Kidney tubule cell (primary cell): ENCODE data around the gene TMEM254.
"Not testable (repeated sequence)": the region's sequence is repeated elsewhere in the genome, so short reads cannot be mapped to it uniquely, and the experiment has no call there.

ENCODE experiments used
- DNase-seq: peaks from one replicate; pipeline ENCODE4 v3.0.0-alpha.2; 2018; ENCODE audit warnings: low spot score

TMEM254 gene

DNA sequence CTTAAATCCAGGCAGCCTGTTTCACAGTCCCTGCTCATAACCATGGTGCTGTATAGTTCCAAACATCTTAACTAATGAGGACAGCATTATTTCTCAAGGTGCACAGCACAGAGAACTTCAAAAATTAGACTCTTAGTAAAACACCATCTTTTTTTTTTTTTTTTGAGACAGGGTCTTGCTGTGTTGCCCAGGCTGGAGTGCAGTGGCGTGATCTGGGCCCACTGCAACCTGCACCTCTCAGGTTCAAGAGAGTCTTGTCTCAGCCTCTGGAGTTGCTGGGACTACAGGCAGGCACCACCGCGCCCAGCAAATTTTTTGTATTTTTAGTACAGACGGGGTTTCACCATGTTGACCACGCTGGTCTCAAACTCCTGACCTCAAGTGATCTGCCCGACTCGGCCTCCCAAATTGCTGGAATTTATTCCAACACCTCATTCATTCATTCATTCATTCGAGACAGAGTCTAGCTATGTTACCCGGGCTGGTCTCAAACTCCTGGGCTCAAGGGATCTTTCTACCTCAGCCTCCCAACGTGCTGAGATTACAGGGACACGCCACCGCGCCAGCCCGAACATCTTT lies 507 bp upstream of the TMEM254 start:
- DNase-seq = no peak

DNA sequence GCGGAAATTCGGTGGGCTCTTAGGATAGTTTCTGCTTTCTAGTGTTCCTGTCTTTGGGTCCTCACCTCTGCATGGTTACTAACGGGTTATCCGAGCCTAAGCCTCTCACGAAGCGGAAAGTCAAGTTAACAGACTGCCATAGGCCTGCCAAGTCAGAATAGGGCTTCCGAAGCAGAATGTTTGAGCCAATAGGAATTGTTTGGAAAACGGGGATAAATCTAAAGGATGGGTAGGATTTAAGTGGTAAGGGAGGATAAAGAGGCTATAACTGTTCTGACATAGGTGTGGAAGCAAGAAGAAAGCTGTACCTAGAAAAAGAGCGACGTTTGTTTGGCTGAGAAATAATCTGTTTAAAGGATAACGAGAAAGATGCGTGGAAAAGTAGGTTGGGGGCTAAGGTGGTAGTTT lies 851 bp downstream of the TMEM254 start:
- no peak for DNase-seq

DNA sequence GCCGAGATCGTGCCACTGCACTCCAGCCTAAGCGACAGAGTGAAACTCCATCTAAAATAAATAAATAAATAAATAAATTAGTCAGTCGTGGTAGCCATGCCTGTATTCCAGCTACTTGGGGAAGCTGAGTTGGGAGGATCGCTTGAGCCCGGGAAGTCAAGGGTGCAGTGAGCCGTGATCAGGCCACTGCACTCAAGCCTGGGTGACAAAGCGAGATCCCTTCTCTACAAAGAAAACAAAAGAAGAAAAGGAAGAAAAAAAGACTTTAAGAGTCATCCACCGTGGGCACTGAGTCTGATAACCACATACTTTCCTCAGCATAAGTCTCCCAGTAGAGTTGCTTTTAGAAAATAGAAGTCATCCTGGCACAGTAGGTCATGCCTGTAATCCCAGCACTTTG lies 2.6 kb downstream of the TMEM254 start:
- DNase-seq = peak; percentile 9

DNA sequence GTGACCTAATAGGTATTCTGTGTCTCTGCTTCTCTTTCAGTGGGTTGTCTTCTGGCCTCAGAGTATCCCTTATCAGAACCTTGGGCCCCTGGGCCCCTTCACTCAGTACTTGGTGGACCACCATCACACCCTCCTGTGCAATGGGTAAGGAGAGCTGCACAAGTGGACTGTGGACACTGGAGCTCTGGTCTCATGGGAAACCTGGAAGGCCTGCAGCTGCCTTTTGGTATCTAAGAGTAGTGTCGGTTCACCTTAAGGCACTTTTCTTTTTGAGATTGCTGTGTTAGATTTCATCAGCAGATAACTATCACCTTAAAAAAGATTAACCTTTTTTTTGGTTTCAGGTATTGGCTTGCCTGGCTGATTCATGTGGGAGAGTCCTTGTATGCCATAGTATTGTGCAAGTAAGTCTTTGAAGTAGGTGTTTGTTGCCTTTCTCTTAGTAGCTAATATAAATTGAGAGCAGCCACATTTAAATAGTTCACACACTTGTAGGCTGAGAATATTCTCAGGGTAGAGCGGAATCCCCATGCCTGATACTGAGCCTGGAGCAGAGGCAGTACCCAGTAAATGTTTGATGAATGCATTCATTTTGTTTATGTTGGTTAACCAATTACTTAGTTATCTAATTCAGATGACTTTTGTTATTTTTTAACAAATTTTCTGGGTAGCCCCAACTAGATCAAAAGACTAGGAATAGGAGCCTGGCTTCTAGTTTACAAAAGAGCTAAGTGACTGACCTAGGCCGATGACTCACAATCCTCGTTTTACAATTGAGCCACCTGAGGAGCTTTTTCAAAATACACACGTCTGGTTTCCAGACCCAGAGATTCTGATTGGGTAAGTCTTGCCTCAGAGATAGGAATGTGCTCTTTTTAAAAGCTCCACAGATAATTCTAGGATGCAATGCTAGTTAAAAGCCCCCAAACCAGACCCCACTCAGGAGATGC lies 3.6 kb downstream of the TMEM254 start:
- DNase-seq = peak; percentile 30

DNA sequence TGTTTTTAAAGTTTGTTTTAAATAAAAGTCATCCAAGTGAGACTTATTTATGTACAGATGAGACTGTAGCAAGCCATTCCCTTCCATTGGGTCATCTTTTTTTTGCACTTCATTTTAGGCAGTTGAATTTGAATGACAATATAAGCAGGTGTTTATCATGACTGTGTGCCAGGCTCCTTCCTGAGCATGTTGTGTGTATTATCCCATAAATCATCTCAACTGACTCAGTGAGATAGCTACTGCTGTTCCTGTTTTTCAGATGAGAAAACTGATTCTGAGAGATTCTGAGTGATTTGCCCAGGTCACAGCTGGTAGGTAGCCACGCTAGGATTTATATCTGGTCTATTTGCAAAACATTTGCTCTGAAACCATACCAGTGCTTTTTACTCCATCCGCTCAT lies 11.7 kb downstream of the TMEM254 start:
- no peak for DNase-seq

DNA sequence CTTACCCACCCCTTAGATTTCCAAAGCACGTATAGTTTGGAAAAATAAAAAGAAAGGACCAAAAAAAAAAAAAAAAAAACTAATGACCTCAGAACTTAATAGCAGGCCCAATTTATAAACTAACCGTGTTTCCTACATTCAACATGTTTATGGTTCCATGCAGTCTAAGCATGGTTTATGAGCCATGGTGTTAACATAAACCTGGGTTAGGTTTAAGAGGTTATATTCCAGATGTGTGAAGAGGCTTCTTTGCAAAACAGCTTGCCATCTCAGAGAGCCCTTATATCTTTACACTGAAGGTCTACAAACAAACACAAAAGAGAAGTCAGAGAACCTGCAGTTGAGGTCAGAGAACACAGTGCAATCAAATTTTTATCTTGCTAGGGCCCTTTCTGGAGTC lies 15.8 kb downstream of the TMEM254 start:
- DNase-seq = no peak

DNA sequence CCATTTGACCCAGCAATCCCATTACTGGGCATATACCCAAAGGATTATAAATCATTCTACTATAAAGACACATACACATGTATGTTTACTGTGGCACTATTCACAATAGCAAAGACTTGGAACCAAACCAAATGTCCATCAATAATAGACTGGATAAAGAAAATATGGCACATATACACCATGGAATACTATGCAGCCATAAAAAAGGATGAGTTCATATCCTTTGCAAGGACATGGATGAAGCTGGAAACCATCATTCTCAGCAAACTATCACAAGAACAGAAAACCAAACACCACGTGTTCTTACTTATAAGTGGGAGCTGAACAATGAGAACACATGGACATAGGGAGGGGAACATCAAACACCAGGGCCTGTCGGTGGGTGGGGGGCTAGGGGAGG lies 19.8 kb downstream of the TMEM254 start:
- not testable (repeated sequence) for DNase-seq

DNA sequence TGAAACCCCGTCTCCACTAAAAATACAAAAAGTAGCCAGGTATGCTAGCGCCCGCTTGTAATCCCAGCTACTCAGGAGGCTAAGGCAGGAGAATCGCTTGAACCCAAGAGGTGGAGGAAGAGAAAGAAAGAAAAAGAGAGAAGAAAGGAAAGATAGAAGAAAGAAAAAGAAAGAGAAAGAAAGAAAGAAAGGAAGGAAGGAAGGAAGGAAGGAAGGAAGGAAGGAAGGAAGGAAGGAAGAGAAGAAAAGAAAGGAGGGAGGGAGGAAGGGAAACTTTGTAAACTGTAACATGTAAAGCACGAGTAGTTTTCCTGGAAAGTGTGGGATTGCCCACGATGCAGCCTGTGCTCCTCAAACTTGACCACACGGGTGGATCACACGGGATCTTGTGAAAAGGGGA lies 20.8 kb downstream of the TMEM254 start:
- not testable (repeated sequence) for DNase-seq

DNA sequence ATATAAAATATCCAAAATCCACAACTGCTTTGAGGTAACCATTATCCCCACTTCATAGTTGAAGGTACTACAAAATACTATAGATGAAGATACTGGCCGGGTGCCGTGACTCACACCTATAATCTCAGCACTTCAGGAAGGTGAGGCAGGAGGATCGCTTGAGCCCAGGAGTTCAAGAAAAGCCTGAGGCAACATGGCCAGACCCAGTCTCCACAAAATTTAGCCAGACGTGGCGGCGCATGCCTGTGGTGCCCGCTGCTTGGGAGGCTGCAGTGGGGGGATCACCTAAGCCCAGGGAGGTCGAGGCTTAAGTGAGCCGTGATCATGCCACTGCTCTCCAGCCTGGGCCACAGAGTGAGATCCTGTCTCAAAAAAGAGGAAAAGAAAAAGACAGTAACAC lies 21.7 kb downstream of the TMEM254 start:
- DNase-seq = no peak

DNA sequence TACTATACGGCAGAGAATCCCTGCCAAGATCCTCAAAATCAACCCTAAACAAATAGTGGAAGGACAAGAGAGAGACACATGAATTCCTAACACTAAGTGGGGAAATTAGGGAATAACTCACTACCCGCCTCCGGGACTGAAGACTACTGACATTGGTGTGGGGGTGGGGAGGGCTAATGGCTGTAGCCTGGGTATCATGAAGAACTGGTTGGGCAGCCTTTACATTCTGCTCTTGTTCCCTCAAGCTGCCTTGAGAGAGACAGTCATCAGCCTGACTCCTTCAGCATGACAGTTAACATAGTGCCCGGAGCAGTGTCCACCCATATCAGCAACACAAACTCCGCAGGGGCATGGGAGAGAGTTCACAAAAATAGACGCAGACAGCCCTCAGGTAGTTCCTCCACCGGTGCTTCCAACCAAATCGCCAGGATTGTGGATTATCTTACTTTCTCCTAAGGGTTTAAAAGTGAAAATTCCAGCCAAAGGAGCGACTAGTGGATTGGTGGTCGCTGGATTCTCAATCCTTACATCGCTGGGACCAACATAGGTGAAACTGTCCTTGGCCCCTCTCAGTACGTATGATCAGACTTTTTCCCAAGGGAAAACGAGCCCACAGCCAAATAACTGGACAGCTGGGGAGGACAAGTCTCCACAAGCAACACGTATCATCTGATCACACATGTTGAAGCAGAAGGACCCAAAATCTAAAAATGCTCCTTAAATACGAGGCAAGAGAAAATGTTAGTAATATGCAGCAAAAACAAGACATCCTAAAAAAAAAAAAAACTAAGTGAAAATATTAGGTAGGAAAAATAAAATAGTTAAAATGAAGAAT lies 22.6 kb downstream of the TMEM254 start:
- DNase-seq = no peak

DNA sequence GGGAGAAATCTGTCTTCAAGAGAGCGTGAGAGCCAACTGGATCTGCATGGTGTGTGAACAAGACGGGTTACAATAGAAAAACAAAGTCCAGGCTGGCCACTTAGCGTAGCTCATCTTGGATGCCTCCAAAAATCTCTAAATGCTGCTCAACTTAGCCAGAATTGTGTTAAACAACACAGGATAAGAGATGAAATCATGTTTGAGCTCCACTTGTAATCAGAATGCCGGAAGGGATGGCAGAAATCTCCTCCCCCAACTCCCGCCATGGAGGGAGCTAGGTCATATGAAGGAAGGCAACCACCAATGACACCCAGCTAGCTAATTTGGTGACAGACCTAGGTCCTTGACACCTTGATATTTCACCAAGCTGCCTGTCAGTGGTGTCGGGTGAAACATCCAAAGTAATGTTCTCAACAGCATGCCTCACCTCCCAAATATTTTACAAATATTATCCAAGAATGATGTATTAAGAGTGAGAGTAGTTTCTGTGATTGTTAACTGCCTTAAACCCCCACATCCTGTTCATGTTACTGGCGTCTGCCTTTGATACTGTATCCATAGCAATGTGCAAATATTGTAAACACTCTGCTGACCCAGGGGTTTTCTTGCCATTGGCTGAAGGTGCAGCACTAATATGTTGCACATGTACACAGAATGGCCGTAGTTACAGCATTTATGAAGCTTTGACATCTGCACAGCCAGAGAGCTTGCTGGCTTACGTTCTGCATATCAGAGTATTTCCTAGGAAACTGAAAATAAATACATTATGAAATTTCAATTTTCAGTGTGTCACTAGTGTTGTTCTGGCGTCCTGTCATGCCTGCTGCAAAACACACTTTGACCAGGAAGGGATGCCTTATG lies 25.8 kb downstream of the TMEM254 start:
- DNase-seq = no peak

DNA sequence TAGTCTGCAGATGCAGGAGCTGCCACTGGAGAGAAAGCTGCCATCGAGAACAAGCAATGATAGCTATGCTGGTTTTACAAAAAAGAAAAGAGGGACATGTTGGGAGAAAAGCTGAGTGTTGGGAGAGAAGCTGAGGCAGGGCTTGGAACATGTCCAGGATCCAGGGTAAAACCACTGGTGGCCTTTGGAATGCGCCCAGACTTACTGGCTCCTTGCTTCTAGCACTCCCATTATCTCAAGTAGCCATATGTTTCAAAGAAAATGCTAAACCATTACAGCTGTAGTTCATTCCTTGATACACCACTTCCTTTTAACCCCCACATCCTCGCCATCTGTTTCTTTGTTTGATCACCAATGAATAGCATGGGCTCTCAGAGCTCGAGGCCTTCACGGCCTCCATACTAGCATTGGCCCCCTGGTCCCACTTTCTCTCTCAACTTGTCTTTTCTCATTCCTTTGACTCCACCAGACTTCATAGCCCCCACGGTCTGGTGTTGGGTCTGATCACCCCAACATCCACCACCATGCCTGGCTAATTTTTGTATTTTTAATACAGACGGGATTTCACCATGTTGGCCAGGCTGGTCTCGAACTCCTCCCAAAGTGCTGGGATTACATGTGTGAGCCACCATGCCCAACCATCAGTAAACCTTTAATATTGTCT lies 30.2 kb downstream of the TMEM254 start:
- no peak for DNase-seq

DNA sequence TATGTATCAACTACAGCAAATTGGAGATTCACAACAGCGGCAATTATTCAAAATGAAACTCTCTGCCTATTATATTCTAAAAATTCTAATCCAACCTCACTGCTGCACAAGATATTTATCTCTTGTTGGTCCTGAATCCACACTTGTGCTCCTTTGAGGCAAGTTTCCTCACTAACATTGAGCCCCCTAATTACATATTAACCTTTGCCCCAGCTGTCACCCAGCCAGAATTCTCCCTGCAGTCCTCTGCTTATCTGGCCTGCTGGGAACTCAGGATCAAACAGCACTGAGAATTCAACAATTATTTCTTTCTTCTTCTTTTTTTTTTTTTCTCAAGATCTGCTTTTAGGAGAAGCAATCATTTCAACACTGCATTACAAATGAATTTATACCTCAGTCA lies 32.5 kb downstream of the TMEM254 start:
- DNase-seq = no peak

DNA sequence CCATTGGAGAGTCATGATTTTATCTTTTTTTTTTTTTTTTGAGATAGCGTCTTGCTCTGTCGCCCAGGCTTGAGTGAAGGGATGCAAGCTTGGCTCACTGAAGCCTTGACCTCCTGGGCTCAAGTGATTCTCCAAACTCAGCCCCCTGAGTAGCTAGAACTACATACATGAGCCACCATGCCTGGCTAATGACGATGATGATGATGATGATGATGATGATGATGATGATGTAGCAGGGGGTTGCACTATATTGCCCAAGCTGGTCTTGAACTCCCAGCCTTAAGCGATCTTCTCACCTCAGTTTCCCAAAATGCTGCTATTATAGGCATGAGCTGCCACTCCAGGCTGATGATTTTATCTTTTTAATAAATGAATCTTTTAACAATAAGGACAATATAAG lies 40.2 kb downstream of the TMEM254 start:
- no peak for DNase-seq

DNA sequence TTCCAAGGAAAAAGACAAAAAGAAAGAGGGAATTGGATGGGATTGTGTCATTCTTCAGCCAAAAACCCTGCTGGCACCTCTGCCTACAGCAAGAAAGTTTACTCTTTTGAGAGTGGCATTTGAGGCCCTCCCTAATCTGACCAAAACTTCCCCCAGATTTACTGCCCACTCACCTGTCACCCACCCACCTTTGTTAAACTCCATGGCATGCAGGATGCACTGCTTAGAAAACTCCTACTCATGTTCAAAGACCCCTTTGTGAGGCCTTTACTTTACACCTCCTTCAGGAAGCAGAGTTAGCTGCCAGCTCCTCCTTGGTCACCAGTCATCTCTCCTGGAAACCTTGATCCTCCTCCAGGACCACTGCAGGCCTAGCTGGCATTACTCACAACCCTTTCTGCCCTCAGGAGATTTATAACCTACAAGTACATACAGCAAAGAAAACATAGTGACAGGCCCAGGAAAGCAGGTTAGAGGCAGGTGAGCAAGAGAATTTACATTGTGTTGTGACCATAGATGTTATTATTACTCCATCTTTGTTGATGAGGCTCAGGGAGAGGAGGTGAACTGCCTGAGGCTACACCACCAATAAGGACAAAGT lies 43.7 kb downstream of the TMEM254 start:
- no peak for DNase-seq

DNA sequence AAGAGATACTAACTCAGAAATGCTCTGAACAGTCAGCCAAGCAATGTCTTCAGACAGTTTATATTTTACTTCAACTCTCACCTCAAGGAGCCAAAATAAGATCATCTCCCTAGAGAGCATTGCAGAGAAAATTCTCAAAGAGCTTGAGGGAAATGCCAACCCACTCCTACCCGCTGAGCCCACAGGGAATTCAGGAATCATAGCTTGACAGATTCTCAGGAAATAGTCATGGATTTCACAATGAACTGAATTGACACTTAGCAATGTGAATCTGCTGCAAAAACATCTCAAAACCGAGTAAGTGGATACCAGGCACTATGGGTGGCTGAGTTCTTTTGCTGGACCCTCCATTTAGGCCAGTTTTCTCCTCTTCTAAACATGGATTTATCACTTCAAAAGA lies 44.3 kb downstream of the TMEM254 start:
- no peak for DNase-seq

DNA sequence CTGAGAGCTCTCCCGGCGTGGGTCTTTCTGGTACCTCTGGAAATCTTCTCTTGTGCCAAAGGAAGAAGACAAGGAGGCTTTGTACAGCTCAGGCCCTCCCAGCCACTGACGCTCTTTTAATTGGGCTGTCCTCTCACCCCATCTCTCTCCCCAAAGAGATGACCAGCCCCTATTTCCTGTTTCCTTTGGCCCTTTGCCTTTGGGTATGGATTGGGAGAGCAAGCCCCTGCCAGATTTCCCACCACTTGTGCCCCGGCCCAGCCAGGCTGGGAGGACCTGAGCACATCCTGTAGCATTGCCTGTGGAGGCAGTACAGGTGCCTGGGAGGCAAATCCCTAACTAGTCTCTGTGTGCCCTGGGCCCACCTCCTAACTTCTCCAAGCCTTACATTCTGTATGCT lies 48.4 kb downstream of the TMEM254 start:
- no peak for DNase-seq

DNA sequence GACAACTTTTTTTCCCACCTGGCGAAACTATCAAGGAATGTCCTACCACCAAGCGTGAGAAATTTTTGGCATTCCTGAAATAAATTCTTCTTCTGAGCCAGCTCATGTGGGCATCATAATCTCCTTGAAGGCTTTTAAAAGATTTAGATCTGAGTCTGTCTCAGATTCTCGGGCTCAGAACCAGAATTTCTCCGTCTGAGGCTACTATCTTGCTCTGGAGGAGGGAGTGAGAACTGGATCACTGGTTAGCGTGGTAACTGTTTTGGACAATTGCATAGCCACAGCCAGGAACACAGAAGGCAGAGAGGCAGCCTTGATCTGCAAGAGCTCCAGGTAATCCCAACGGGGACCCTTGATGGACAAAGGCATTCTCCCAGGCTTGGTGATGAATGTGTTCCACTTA lies 53.0 kb downstream of the TMEM254 start:
- peak; percentile 22 for DNase-seq

DNA sequence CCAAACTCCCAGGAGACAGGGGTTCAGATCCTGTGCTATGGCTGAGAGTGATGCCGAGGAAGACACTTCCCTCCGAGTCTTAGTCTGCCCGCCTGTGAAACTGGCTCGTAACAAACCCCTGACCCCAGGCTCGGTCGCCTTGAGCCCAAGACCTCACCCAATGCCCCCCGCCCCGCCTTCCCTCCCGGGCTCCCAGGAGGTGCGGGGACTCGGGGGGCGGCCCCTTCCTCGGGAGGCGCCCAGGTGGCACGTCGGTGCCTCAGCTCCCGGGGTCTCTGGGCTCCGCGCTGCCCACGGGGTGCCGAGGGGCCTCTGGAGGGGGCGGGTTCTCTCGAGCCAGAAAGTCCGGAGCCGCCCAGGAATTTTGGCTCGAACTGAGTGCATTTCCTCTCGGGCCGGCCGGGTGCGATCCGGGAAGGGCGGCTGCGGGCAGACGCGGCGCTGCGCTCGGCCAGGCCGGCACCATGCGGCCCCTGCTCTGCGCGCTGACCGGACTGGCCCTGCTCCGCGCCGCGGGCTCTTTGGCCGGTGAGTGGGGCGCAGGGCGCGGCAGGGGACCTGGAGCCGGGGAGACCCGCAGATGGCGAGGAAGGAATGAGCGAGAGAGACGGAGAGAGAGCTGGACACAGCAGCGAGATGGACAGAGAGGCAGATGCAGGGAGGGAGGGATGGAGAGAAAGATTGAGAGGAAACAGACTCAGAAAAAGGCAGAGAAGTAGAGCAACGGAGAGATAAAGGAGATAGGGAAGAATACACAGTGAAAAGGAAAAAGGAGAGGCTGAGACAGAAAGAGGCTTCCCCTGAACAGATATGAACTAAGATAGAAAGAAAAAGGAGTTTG lies 54.1 kb downstream of the TMEM254 start, which contains the start of gene PLAC9:
PLAC9 (plus strand) TSS at position 432 of the 841 bp plus-strand sequence; CDS start at position 465, 33 bp downstream.
- no peak for DNase-seq

DNA sequence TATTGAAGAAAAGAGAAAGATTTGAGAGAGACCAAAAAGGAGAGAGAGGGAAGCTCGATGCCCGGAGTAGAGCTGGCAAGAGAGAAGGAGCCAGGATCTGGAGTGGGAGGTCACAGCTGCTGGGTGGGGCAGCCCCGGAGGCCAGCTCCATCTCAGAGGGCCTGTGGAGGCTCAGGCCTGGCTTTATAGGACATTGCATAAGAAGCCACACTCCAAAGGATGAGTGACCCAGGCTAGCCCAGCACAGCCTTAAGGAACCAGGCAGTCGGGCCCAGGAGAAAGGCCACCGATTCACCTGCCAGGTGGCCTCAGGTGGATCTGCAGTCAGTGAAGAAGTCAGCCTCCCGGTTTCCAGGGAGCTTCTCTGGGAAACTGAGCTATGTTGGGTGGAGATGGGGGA lies 54.7 kb downstream of the TMEM254 start:
- no peak for DNase-seq
